Measurements from ENCODE around the gene RUNDC1. TPM values are rescaled to one million over a fixed set of nuclear protein-coding genes. Genes with fewer than 3 reads are reported as not detected.

The RUNDC1 gene
- polyA plus RNA-seq, 1 donor (not counting 4 experiments of a cell fraction or from before 2014, with no cell fraction given): 11.1 TPM

DNA sequence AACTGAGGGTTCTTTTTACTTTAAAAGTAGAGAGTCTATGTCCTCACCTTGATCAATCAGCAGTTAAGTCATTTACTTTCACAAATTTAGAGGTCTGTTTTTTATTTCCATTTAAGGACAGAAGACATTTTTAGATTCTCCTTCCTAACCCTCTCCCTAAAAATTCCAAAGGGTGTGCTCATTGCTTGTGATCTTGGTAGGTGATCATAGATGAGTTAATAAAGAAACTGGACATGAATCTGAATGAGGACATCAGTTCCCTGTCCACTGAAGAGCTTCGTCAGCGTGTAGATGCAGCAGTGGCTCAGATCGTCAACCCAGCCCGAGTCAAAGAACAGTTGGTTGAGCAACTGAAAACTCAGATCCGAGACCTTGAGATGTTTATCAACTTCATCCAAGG, 8.8 kb downstream of the RUNDC1 start:
- Histone ChIP-seq H2AFZ (ENCODE audit: control insufficient read depth, low read length) (no peak overlapping the region), H3K79me2 (ENCODE audit: control insufficient read depth, insufficient read depth, low read length) (peaks cover 3% of the 10 kb centered on the region), H3K4me2 (ENCODE audit: control insufficient read depth, extremely low read depth, insufficient read depth, low read depth, low read length) (no peak overlapping the region), H3K27me3 (ENCODE audit: control insufficient read depth, extremely low read depth, insufficient read depth, low read length) (no peaks in the 10 kb centered on the region), H3K4me1 (ENCODE audit: control insufficient read depth, extremely low read depth, insufficient read depth, low read length) (peaks cover 29% of the 10 kb centered on the region), H4K20me1 (ENCODE audit: control insufficient read depth, extremely low read depth, insufficient read depth, low read length) (no peaks in the 10 kb centered on the region), H3K4me3 (ENCODE audit: control insufficient read depth in 2 of 3, extremely low read depth in 1 of 3, insufficient read depth in 2 of 3, low read depth in 1 of 3, low read length in 3 of 3) (no peak overlapping the region), H3K9ac (ENCODE audit: control insufficient read depth, extremely low read depth, insufficient read depth, low read length) (no peak overlapping the region), H3K36me3 (ENCODE audit: control insufficient read depth in 2 of 2, extremely low read depth in 1 of 2, insufficient read depth in 2 of 2, low read length in 2 of 2) (peaks cover 15 to 29% of the 10 kb centered on the region in 2 experiments), H3K9me1 (ENCODE audit: control insufficient read depth, extremely low read depth, insufficient read depth, low read length) (no peaks in the 10 kb centered on the region), H3K9me3 (ENCODE audit: control insufficient read depth, low read depth, low read length) (no peaks in the 10 kb centered on the region), H3K27ac (ENCODE audit: control insufficient read depth, insufficient read depth, low read length) (peak overlapping the region; percentile 60)
- dilution Hi-C loops (cut with MboI; ENCODE audit: extremely low pct_ligation_motif_present, low sequenced_read_pairs): no loop called here
- FAIRE-seq: no peak
- no peak for TF ChIP-seq CTCF (optimal IDR thresholded peaks at IDR 0.05 in 1 of 3, IDR thresholded peaks at IDR 0.05 in 1 of 3, conservative IDR thresholded peaks at IDR 0.05 in 1 of 3; ENCODE audit: extremely low read depth in 1 of 3, insufficient read depth in 2 of 3, low read length in 3 of 3)
- TF ChIP-seq EZH2 (IDR thresholded peaks at IDR 0.05; ENCODE audit: low read length): no peak
- DNase-seq (ENCODE audit: low read depth, low spot score): no peak

DNA sequence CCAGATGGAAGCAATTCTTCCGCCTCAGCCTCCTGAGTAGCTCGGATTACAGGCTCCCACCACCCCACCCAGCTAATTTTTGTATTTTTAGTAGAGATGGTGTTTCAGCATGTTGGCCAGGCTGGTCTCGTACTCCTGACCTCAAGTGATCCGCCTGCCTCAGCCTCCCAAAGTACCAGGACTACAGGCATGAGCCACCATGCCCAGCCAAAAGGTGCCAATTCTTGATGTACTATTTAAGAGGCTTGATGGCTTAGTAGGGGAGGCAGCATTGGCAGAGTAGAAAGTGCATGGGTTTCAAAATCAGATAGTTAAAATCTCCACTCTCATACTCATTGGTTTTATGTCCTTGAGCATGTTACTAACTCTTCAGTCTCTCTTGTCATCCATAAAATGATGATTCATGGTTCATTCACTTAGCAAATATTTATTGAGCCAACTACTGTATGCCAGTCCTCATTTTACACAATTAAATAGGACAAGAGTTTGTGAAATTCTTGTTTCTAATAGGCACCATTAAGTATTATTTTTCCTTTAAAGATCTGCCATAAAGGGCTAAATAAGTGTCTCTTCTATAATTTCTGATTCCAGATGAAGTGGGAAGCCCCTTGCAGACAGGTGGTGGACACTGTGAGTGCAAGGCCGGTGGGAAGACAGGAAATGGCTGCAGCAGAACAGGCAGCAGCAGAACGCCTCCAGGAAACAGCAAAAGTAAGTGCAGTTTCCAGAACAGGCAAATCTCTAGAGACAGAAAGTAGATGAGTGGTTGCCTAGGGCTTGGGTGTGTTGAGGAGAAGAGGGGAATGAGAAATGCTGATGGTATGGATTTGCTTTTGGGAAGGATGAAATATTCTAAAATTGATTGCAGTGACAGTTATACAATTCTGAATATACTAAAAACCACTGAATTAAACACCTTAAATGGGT, 9.6 kb downstream of the RUNDC1 start:
- H3K4me1 ChIP-seq (ENCODE audit: control insufficient read depth, extremely low read depth, insufficient read depth, low read length): peaks cover 29% of the 10 kb centered on the region
- FAIRE-seq (peak; percentile 84), DNase-seq (ENCODE audit: low read depth, low spot score) (no peak)
- no peaks in the 10 kb centered on the region for H4K20me1 ChIP-seq (ENCODE audit: control insufficient read depth, extremely low read depth, insufficient read depth, low read length)
- peaks cover 1% of the 10 kb centered on the region for H3K79me2 ChIP-seq (ENCODE audit: control insufficient read depth, insufficient read depth, low read length)
- H3K4me3 ChIP-seq (ENCODE audit: control insufficient read depth in 2 of 3, extremely low read depth in 1 of 3, insufficient read depth in 2 of 3, low read depth in 1 of 3, low read length in 3 of 3): peak overlapping the region in 1 of 3 experiments; percentile 5
- H3K9ac ChIP-seq (ENCODE audit: control insufficient read depth, extremely low read depth, insufficient read depth, low read length): peak overlapping the region; percentile 43
- no peak overlapping the region for H2AFZ ChIP-seq (ENCODE audit: control insufficient read depth, low read length)
- no peaks in the 10 kb centered on the region for H3K27me3 ChIP-seq (ENCODE audit: control insufficient read depth, extremely low read depth, insufficient read depth, low read length)
- H3K9me1 ChIP-seq (ENCODE audit: control insufficient read depth, extremely low read depth, insufficient read depth, low read length): no peaks in the 10 kb centered on the region
- H3K4me2 ChIP-seq (ENCODE audit: control insufficient read depth, extremely low read depth, insufficient read depth, low read depth, low read length): peak overlapping the region; percentile 69
- TF ChIP-seq EZH2 (IDR thresholded peaks at IDR 0.05; ENCODE audit: low read length) (no peak), CTCF (optimal IDR thresholded peaks at IDR 0.05 in 1 of 3, IDR thresholded peaks at IDR 0.05 in 1 of 3, conservative IDR thresholded peaks at IDR 0.05 in 1 of 3; ENCODE audit: extremely low read depth in 1 of 3, insufficient read depth in 2 of 3, low read length in 3 of 3) (no peak)
- H3K36me3 ChIP-seq (ENCODE audit: control insufficient read depth in 2 of 2, extremely low read depth in 1 of 2, insufficient read depth in 2 of 2, low read length in 2 of 2): peaks cover 16 to 38% of the 10 kb centered on the region in 2 experiments
- dilution Hi-C loops (cut with MboI; ENCODE audit: extremely low pct_ligation_motif_present, low sequenced_read_pairs): no loop called here
- H3K9me3 ChIP-seq (ENCODE audit: control insufficient read depth, low read depth, low read length): no peaks in the 10 kb centered on the region
- peak overlapping the region; percentile 60 for H3K27ac ChIP-seq (ENCODE audit: control insufficient read depth, insufficient read depth, low read length)

Data from keratinocyte (primary cell).